NCI-H526 treated with DMSO at 0.1 percent for 48 hours (cell line): ENCODE measurements around the gene SPPL2A.
A peak's percentile ranks its signal among the peaks of the same experiment; 100 is the strongest.

Experiments used
- DNase-seq: peaks from one replicate; lab custom pipeline; 2025; lab: John Stamatoyannopoulos, UW

Gene SPPL2A

DNA sequence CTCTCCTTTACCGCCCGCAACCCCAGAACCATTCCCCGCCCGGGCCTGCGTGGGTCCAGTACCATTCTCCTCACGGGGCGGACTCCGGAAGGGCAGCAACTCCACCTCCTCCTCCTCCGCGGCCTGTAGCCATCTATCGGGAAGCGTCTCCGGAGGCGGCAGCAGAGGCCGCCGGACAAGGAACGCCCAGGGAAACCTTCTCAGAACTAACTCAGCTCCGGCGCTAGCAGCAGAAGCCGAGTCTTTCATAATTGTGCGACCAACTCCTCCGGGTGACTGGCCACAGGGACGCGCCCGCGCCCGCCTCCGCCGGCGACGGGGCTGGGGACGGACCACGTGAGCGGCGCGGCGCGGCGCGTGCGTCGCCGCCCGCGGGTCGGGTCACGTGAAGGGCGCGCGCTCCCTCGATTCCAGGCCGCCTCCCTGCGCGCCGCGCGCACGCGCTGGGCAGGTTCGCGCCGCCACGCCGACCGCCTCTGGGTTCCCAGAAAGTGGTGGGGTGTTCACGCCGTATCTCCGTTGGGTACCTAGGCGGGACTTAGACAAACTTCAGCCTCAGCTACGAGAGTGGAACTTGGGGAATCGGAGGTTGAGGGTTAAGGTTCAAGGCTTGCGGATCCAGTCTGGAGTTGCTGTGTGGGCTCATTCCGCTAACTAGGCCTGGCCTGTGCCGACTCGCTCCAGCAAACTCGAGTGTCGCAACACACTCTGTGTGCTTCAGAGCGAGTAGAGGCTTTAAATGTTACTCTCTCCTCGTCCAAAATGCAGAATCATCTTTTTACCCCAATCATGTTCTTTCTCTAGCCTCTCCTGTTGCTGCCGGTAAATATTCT is 78.8 kb downstream of the SPPL2A start, which contains the start of gene TRPM7:
TRPM7 (minus strand) TSS at position 329 of the 833 bp plus-strand sequence; CDS start at position 65, 264 bp downstream.
- DNase-seq = peak; percentile 74

DNA sequence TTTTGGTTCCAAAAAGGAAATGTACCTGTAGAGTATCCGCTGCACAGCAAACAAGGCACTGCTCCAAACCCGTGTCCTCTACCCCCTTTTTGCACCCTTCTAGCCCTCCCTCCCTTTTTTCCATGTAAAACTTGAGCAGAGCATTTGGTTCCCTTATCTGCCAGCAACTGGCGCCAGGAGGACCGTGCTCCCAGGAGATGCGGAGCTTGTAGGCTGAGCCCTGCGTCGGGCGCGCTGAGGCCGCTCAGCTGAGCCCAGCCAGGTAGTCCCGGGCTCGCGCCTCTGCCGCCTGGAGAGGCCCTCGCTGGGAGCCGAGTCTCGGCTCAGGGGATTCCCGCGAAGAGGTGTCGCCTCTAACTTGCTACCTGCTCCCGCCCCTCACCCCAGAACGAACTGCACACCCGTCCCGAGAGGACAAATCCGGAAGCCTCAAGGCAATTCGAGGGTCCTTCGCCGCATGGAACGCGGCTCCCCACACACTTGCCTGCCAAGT is 79.5 kb downstream of the SPPL2A start:
- DNase-seq = peak; percentile 68

DNA sequence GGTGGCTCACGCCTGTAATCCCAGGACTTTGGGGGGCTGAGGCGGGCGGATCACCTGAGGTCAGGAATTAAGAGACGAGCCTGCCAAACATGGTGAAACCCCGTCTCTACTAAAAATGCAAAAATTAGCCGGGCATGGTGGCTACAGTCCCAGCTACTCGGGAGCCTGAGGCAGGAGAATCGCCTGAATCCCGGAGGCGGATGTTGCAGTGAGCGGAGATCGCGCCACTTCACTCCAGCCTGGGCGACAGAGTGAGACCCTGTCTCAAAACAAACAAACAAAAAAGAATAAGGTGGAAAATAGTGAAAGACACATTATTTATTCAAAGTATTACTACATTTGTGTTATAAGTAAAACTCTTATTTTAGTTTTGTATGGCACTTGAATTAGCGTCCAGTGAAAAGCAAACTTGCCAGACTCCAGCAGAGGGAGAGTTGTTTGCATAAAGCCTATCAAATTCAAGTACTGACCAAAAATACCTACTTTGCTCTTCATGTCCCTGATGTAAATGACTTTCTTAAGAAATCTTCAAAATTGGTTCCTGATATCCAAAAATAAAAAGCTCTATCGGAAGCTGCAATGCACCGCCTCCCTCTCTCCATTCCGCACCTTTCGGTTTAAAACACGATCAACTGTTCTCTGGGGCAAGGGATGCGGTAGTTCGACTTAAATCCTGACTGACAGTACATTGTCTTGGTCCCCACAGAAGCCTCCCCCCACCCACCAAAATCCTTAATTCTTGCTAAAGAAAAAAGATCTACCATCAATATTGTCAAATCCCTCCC is 80.1 kb downstream of the SPPL2A start:
- DNase-seq = peak; percentile 44

DNA sequence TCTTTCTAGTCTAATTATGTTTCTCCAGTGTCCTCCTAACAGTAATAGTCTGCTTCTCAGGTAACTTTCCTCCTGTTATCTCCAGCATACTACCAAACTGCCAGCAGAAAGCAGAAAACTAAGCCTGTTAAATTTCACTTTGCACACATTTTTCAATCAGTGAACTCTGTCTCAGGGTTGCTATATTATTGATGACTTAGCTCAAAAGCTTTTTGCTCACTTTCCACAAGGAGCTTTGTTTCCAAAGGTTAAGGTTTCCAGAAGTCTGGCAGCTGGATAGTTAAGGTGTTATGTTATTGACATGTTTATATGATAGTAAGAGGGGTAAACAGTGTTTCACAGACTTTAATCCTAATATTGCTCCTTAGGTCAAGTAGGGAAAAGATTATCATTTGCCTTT is 84.0 kb downstream of the SPPL2A start:
- DNase-seq = no peak

DNA sequence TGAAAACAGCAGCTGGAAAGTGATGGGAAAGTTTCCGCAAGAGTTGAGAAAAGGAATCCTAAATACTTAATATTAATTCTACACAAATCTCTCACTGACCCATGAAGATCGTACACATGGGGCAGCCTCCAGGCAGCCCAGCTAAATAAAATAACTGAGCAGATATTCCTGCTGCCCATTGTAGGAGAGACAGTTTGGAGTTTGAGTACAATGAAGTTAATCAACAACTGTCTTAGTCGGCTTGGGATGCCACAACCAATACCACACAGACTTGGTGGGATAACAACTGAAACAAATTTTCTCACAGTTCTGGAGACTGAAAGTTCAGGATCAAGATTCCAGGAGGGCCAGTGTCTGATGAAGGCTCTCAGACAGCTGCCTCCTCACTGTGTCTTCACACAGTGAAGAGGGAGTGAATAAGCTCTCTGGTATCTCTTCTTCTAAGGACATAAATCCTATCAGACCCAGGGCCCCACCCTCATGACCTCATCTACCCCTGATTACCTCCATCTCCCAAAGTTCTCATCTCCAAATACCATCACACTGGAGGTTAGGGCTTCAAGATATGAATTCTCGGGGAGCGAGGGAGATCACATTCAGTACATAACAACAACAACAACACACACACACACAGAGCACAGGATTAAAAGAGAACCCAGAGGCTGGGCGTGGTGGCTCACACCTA is 88.6 kb downstream of the SPPL2A start:
- DNase-seq = no peak

DNA sequence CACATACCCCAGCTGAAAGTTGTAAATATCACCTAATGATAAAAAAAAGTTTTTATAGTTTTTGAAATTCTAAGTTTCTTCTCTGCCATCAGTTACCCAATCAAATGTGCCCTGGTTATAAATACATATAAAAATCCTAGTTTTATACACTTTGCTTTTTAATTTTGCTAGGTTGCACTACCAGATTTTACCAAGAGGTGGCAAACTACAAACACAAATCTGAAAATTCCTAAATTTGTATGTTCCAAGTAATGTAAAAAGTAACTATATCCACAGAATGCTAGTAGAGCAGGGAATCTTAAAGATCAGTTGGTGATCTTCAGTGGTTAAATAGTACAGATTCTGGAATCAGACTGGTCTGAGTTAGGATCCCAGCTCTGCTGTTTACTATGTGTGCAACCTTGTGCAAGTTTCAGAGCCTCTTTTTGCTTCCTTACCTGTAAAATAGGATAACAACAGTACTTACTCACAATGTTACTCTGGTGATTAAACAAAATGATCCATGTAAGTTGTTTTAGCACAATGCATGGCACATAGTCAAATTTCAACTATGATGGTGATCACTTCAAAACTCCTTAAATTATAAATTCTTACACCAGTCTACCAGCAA is 89.9 kb downstream of the SPPL2A start:
- DNase-seq = no peak

DNA sequence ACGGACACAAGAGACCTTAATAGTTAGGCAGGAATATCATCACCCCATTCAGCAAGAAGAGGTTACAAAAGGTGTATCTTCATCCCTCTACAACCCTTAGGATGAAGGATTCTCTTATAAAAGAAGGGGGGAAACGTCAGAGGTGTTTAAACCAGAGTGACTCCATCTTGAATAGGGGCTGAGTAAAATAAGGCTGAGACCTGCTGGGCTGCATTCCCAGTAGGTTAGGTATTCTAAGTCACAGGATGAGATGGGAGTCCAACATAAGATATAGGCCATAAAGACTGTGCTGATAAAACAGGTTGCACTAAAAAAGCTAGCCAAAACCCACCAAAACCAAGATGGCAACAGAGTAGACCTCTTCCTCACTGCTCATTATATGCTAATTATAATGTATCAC is 95.4 kb downstream of the SPPL2A start:
- no peak for DNase-seq

DNA sequence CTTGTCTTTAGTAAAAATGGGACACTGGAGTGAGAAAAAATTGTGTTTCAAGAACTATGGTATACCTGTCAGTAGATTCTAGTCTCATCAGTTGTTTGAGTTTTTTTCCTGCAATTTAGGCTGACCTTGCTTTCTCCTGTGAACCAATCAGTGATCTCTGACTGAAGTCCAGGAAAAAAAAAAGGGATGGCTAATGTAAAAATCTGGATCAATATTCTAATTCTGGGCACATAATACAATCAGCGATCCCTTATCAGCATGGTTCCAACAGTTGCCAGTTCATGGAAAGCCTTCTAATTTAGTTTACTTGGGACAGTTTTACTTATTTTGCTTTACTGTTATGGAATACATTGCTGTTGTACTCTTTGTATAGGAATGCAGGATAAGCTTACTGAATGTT is 95.9 kb downstream of the SPPL2A start:
- DNase-seq = no peak

DNA sequence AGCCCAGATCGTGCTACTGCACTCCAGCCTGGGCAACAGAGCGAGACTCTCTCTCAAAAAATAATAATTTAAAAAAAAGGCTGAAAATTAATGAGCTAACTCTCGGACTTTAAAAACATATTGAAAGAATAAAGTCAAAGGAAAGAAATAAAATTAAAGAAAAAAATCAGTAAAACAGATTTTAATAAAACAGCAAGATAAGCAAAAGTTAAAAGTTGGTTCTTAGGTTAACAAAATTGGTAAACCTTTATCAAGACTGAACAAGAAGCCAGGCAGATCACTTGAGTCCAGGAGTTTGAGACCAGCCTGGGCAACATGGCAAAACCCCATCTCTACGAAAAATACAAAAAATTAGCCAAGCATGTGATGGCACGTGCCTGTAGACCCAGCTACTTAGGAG is 99.6 kb downstream of the SPPL2A start:
- DNase-seq = no peak

DNA sequence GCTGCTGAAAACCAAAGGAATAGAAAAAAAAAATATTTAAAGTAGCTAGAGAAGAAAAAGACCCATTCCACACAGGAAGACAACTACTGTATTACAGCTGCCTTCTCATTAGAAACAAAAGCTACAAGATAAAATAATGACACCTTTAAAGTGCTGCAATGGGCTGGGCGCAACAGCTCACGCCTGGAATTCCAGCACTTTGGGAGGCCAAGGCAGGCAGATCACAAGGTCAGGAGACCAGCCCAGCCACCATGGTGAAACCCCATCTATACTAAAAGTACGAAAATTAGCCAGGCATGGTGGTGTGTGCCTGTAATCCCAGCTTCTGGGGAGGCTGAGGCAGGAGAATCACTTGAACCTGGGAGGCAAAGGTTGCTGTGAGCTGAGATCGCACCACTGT is 110.0 kb downstream of the SPPL2A start:
- no peak for DNase-seq

DNA sequence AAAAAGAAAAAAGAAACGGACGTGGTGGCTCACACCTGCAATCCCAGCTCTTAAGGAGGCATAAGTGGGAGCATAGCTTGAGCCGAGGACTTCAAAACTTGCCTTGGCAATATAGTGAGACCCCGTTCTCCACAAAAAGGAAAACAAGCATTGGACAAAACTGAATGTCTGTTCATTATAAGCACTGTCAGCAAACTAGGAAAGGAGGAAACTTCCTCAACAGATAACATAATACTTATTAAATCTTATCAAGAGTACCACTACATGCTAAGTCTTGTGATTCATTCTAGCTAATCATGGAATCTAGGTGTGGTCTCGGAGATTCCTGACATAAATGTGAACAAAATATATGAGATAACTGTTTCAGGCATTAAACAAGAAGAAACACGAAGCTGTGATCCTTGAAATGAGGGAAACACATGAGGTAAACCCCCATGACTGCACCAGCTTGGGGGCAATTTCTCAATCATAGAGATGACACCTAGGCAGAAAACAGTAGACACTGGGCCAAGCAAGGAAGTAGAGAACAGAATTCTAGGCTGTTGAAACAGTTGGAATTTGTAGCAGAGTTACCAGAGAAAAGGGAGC is 112.3 kb downstream of the SPPL2A start:
- no peak for DNase-seq

DNA sequence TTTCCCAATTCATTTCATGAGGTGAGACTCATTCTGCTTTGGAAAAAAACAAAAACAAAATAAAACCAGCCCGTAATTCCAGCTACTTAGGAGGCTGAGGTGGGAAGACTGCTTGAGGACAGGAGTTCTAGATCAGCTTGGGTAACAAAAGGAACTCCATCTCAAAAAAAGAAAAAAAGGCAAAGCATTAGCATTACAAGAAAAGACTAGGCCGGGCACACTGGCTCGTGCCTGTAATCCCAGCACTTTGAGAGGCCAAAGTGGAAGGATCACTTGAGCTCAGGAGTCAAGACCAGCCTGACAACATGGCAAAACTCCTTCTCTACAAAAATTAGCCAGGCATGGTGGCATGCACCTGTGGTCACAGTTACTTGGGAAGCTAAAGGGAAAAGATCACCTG is 112.8 kb downstream of the SPPL2A start:
- no peak for DNase-seq
